ENCODE results near the gene FARS2.
A peak's percentile ranks its signal among the peaks of the same experiment; 100 is the strongest.

DNA sequence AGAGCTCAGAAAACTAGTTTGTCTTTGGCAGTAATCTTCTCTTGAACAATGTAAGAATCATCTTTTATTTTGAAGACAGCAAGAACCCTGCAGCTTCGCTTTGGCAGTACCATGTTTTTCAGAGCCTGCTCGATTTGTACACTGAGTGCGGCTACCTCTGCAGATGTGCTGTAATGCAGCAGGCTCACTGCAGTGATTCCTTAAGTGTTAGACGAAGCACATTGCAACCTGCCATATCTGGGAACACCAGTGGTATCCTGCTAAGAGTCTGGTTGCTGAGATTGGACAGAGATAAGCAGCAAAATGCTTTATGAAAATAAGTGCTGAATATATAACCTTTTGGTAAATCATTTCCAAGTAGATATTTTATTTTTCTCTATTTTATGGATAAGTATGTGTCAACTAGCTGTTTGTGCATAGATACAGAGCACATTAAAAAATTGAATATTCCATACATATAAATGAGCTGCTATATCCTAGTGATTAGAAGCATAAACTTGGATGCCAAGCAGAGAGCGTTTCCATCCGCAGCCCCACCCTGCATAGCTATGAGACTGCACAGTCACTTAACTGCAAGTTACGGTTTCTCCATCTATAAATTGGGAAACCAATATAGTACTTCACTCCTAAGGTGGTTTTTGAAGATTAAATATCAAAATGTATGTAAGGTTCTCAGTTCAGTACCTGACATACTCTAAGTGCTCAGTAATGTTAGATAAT lies 328.3 kb downstream of the FARS2 start:
- TF ChIP-seq GATA2 (IDR thresholded peaks at IDR 0.05; ENCODE audit: low read depth, low read length) (peak; percentile 48), GATA3 (IDR thresholded peaks at IDR 0.05; ENCODE audit: low read depth, low read length) (no peak)
